Colon (tissue), 2 donors: Measurements from ENCODE around the gene UGGT2.
"Not testable (repeated sequence)": the region's sequence is repeated elsewhere in the genome, so short reads cannot be mapped to it uniquely, and the experiment has no call there.

Experiments used
- FAIRE-seq: peaks from 2 replicates; lab custom pipeline; 2012; peaks lifted over from hg19 to GRCh38; lab: Jason Lieb, UNC
- donor health status: control.
- donor health status: control.

The UGGT2 gene, protein sequence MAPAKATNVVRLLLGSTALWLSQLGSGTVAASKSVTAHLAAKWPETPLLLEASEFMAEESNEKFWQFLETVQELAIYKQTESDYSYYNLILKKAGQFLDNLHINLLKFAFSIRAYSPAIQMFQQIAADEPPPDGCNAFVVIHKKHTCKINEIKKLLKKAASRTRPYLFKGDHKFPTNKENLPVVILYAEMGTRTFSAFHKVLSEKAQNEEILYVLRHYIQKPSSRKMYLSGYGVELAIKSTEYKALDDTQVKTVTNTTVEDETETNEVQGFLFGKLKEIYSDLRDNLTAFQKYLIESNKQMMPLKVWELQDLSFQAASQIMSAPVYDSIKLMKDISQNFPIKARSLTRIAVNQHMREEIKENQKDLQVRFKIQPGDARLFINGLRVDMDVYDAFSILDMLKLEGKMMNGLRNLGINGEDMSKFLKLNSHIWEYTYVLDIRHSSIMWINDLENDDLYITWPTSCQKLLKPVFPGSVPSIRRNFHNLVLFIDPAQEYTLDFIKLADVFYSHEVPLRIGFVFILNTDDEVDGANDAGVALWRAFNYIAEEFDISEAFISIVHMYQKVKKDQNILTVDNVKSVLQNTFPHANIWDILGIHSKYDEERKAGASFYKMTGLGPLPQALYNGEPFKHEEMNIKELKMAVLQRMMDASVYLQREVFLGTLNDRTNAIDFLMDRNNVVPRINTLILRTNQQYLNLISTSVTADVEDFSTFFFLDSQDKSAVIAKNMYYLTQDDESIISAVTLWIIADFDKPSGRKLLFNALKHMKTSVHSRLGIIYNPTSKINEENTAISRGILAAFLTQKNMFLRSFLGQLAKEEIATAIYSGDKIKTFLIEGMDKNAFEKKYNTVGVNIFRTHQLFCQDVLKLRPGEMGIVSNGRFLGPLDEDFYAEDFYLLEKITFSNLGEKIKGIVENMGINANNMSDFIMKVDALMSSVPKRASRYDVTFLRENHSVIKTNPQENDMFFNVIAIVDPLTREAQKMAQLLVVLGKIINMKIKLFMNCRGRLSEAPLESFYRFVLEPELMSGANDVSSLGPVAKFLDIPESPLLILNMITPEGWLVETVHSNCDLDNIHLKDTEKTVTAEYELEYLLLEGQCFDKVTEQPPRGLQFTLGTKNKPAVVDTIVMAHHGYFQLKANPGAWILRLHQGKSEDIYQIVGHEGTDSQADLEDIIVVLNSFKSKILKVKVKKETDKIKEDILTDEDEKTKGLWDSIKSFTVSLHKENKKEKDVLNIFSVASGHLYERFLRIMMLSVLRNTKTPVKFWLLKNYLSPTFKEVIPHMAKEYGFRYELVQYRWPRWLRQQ (N-terminal part only)

DNA sequence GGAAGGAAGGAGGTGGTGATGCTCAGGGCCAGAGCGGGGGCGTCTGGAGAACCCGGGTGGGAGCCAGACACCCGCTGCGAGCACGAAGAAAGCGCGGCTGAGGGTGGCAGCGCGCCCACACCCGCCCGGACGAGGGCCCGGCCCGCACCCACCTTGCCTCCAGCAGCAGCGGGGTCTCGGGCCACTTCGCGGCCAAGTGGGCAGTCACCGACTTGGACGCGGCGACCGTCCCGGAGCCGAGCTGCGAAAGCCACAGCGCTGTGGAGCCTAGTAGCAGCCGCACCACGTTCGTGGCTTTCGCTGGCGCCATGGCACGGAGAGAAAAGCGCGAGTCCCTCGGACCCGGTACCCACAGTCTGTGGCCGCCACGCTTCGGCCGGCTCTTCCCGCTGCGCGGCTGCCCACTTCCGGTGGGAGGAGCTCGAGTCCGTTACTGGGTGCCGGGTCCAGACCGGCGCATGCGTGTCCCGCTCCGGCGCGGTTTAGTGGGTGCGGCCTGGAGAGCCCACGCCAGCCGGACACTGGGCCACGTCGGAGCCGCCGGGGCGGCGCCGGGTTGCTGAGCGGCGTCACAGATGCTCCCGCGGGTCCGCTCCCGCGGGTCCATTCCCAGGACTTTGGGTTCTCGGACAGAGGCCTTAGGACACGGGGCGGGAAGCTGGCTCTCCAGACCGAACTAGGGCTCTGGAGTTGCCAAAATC is at the start of gene UGGT2:
UGGT2 (minus strand) TSS at position 399 of the 701 bp plus-strand sequence; CDS start at position 310, 89 bp downstream.
- FAIRE-seq: no peak

DNA sequence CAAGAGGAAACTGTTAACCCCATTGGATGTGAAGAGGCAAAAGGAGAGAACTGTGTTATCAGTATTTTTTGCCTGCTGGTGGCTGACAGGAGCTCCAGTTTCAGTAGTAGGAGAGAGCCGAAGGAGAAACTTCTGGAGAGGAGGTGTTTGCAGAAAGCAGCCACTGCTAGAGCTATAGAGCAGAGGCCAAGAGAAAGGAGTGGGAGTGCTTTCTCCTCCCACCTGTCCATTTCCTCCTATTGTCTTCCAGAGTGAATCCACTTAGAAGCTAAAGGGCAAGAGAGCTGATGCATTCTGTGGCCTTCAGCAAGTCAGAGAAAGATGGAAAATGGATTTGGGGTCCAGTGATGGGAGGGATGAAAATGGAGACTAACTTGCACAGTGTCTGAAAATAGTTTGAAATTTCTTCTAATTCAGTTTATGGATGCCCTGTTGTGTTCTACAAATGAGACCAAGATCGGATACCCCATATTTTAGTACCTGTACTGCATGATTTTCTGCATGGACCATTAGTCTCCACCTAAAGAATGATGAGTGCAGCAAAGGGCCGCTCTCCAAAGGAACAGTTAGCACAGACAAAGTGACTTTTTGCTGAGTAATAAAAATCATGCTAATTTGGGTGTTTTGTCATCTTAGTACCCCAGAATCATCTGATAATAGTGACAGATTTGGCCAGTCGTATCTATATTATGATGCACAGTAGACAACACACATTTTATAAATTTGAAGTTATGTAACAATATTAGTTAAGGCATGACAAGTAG is 47.4 kb upstream of the UGGT2 start:
- FAIRE-seq: no peak

DNA sequence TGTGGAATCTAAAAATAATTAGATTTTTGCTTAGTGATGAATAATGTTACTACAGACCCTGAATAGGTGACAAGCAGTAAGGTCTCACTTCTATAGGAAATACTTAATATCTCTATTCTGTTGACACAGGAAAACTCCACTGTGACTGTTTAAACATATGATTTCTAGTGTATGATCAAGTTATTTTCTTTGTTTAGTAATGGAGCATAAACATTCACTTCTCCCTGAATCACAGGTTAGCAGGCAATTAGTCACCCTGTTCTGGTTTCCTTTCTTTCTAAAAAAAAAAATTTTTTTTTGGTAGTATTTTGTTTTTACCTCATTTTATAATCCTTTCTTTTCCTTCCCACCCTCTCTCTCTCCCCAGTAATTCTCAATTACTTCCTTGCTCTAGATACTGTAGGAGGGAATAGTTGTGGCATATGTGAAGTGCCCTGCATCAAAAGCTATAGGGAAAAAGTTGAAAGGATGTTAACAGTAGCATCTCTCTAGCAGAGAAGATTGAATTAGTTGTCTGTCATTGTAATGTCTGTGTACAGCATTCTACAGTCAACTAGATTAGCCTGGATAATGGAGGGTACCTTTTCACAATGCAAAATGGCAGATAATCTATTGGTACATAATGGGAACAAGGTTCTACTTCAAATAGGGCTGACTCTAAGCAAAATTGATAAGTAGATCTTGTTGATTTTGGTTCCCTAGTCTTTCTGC is 40.2 kb upstream of the UGGT2 start:
- FAIRE-seq: no peak

DNA sequence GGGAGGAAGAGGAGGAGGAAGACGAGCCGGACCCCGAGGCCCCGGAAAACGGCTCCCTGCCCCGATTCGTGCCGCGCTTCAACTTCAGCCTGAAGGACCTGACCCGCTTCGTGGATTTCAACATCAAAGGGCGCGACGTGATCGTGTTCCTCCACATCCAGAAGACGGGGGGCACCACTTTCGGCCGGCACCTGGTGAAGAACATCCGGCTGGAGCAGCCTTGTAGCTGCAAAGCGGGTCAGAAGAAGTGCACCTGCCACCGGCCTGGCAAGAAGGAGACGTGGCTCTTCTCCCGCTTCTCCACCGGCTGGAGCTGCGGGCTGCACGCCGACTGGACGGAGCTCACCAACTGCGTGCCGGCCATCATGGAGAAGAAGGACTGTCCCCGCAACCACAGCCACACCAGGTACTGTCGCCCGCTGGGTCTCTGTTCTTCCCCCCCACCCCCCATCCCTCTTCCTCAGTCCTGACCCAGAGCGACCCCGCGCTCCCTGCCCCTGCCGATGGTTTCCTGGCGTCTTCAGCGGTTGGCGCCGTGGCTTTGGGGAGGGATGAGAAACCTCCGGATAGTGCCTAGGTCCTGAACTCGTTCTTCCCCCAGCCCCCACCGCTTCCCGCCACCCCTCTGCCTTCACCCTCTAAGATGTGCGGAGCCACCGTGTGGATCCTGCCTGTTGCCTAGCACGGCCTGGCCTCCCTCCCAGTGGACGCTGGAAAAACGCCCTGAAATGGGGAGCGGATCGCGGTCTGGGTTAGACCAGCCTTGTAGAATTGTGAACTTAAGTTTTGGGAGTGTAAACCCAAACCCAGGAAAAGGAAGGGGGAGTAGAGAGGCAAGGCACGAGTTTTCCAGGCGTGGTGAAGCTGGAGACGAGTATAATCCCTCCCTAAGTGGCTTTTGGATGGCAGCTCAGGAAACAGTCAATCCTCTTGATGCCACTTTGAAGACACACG is 38.2 kb upstream of the UGGT2 start:
- FAIRE-seq: no peak

DNA sequence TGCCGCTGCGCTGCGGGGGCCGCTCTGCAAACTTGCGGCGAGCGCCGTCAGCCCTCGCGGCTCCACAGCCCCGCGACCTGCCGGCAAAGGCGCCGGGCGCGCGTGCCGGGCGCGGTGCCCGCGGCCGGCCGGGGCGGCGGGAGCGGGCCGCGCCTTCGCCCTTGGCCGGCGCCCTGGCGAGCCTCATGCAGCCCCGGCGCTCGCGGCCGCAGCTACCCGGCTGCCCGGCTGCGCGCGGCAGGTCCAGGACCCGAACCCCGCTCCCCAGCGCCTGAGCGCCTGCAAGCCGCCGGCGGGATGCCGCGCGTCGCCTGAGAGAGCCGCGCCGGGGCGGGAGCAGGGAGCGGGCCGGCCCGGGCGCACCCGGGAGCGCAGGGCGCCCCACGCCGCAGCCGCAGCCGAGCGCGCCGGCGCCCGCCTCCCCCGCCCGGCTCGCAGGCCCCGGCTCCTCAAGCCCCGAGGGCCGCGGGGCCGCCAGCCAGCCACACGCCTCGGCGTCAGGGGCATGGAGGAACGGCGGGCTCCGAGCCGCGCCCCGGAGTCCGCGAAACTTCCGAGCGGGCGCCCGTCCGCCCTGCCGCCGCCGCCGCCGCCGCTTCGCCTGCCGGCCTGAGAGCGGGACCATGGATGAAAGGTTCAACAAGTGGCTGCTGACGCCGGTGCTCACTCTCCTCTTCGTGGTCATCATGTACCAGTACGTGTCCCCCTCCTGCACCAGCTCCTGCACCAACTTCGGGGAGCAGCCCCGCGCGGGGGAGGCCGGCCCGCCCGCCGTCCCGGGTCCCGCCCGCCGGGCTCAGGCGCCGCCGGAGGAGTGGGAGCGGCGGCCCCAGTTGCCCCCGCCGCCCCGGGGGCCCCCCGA is 37.3 kb upstream of the UGGT2 start:
- FAIRE-seq: no peak

DNA sequence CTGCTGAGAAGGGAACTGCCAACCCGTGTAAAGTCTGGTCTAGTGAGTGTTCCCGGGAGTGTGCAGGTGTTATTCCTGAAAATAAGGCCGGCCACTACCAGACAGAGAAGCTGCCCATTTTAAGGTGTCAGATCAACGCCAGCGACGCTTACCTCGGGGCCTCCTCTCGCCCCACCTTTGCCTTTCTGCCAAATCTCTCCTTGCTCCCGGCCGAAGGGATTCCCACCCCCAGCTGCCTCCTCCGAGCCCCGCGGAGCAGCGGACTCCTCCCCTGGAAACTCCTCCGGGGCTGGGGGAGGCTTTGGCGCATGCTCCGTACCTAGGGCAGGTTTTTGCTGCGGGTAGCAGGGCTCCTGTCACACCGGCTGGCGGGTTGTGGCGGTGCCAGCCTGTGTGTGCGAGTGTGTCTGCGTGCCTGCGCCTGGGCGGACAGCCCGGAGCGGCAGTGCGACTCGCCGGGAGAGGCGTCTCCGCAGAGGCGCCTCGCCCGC is 36.6 kb upstream of the UGGT2 start, which contains the start of gene HS6ST3:
HS6ST3 (plus strand) TSS at position 359 of the 491 bp plus-strand sequence.
- no peak for FAIRE-seq

DNA sequence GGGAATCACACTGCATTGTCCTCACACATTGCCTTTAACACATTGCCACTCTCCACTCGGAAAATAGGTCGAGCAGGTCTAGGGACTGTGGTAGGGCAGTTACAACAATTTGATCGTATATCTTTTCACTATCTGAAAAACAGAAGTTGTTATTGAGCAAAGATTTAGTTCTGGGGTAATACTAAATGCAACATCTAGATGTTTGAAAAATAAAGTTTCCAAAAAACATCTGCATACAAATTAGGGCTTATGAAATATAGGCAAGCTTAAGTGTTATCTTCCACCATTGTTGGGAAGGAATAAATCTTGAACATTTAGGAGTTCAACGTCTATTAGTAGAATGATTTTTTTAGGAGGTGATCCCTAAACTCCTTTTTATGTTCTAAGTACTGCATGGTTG is 35.9 kb upstream of the UGGT2 start:
- FAIRE-seq: no peak

DNA sequence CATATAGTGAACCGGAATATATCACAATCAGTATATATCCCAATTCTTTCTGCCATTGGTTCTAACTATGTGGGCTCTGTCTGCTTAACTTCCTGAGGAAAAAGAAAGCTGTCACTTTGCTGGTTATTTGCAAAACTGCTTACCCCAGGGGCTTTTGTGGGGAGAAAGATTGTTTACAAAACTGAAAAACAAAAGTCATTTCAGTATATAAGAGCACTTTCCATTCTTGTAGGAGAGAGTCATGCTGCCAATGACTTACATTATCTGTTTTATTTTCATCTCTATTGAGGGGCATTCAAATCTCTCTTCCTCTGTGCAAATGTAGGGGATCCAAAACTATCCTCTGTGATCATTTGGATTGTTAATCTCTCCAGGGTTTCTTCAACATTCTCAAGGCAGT is 33.5 kb upstream of the UGGT2 start:
- no peak for FAIRE-seq

DNA sequence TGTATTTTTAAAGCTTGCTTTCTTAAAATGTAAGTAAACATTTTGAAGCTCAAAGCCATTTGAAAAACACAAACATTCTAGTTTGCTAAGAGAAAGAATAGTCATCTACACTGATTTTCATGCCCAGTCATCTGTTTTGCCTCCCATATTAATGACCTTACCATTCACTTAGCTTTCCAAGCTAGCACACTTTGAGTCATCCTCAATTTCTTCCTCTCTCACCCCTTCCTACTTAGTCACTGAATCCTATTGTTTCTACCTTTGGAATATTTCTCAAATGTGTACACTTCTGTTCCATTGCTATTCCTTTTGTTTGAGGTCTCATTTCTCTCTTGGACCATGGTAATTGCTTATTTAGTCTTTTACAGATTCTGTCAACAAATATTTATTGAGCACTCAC is 29.4 kb upstream of the UGGT2 start:
- FAIRE-seq: no peak

DNA sequence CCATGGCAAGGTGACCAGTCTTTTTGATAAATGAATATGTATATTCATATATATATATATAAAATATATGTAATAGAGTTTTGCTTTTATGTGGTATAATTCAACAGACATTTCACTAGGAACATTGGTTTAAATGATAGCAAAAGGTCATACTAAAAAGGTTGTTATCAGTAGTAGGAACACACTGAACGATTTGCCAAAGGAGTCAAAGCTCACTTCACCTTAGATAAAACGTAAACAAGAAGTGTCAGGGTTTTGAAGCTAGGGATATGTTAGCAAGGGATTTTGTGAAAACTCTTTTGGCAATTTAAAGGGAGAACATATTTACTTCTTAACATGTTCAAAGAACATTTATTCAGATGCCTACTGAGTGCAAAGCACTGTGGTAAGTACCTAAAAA is 28.7 kb upstream of the UGGT2 start:
- no peak for FAIRE-seq

DNA sequence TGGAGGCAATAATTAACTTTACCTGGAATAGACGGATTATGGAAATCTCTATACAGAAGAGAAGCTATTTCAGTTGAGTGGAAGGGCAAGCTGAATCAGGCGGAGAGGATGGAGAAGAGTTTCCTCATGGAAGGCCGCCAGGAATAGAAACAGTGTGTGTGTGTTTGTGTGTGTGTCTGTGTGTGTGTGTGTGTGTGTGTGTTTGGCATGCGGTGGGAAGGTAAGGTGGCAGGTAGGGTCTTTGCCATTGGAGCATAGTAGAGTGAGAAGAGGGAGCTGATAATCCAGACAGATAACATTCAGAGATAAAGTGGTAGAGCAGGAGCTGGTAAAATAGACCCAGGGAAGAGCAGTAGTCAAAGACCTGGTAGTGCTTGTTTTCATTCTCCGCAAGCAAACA is 27.5 kb upstream of the UGGT2 start:
- FAIRE-seq: no peak

DNA sequence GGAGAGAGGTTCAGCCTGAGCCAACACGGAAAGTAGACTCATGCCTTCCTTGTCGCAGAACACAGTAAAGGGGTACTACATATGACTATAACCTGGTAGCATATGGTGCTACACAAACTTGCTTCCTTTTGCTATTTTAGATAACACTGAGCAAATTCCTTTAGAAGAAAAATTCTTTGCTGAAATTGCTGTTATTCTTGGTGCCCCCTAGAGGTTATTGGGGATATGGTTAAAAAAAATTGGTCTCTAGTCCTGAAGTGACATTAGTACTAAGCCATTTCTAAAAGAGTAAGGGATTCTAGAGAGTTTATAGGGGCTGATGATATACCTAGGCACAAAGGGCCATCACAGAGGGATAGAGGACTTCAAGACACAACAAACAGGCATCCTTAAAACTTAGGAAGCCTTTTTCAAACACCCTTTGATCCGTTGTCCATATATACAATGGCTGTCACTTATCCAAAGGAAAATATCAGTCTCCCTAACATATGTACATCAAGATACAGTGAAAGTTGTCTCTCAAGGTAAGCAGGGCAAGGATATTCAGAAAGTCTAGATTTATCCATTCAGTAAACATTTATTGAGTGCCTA is 22.8 kb upstream of the UGGT2 start:
- FAIRE-seq: no peak

DNA sequence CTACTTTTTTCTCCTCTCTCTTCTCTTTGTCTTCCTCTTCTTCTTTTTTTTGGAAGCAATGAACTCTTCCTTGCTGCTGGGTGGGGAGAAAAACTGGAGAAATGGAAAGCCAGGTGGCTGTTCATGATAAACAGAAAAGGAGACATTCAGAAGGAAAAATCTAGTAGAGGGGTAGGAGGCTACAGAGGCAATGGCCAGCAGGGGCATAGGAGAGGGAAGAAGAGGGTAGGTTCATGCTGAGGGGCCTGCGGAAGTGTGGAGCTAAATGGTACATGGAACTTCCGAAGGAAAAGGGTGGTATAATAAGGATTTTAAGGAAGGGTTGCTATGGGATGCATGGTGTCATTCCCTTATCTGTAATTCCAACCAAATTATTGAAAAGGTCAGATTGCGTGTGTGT is 19.2 kb upstream of the UGGT2 start:
- FAIRE-seq: no peak

DNA sequence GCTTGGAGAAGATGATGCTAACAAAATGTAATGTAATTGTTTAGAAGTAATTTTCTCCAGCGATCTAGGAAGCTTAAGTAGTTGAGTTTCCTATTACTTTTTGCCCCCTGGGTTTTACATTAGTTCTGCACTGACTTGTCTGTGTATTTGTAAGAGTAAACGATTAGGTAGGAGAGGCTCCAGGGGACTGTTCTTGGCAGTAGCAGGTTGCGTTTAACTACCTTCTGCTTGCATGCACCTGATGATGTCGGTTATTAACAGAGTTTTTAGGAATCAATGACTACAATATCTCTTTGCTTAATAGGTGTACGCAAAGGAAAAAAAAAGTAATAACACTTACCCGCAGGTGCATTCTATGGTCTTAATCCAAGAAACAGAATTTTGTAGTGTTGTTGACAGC is 18.3 kb upstream of the UGGT2 start:
- no peak for FAIRE-seq

DNA sequence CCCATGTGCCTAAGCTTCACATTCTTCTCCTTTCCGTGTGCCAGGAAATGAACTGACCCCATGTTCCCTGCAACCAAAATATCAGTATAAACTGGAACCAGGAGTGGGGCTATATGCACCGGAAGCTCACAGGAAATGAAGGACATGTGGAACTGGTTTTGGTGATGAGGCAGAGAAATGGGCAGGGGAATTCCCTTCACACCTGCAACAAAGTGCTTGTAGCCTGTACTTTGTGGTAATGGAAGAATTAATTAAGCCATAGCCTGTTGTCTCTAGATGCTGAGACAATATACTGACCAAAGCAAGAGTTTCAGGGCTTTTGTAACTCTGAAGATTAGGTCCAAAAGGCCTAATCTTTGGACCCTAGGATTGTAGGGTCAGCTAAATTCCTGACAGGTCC is 15.5 kb upstream of the UGGT2 start:
- FAIRE-seq: no peak

DNA sequence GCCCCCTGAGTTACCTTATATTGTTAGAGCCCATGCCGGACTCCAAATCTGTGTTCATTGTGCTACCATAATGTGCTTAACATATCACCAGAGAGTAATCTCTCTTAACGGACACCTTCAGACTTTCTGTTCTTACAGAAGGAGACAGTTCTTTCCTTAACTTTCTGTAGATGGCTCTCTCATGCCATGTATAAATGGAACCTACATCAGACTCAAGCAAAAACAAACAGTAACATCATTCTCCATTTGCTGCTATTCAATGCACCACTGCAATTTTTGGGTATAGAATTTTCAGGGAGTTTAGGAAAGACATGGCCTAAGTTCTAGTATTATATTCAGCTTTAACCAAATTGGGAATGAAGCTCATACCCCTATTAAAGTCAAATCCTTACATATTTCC is 12.6 kb upstream of the UGGT2 start:
- FAIRE-seq: no peak

DNA sequence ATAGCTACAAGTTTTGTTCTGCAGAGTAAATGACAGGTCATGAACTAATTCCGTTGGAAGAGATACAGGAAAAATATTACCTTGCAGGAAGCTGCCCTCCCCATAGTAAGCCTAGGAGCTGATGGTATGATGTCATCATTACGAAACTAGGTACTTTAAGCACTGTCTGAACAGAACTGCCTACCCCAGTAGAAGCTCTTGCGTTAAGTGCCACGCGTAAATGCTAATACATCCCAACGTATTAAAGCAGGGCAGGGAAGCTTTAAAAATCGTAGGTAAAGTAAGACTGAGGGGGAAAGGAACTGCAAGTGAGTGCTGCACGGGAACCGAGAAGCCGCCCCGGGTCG is 572 bp downstream of the UGGT2 start:
- FAIRE-seq: no peak

DNA sequence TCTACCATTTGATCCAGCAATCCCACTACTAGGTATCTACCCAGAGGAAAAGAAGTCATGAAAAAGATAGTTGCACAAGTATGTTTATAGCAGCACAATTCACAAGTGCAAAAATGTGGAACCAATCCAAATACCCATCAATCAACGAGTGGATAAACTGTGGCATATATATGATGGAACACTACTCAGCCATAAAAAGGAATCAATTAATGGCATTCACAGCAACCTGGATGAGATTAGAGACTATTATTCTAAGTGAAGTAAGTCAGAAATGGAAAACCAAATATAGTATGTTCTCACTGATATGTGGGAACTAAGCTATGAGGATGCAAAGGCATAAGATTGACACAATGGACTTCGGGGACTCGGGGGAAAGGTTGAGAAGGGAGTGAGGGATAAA is 1.3 kb downstream of the UGGT2 start:
- not testable (repeated sequence) for FAIRE-seq
